ENCODE results near the gene NYAP2.

Gene NYAP2

GRCh38 chr2:225434014-225434413 is 34.5 kb downstream of the NYAP2 start:
- no peak for DNase-seq (ENCODE audit: low read depth in 1 of 2, low spot score in 1 of 2)

GRCh38 chr2:225437319-225437718 is 37.8 kb downstream of the NYAP2 start:
- Histone ChIP-seq H3K27ac (replicated peaks) (no peak overlapping the region), H3K4me3 (replicated peaks; ENCODE audit: insufficient read depth, low read length) (no peak overlapping the region), H3K27me3 (ENCODE audit: insufficient read depth, poor library complexity, severe bottlenecking) (no peaks in the 10 kb centered on the region)
- TF ChIP-seq SPI1 (IDR thresholded peaks at IDR 0.05; ENCODE audit: borderline replicate concordance, low read depth) (no peak), POLR2AphosphoS5 (IDR thresholded peaks at IDR 0.05; ENCODE audit: low read depth) (no peak), GABPA (IDR thresholded peaks at IDR 0.05; ENCODE audit: low read depth) (no peak)
- TF ChIP-seq, protein P1, sequence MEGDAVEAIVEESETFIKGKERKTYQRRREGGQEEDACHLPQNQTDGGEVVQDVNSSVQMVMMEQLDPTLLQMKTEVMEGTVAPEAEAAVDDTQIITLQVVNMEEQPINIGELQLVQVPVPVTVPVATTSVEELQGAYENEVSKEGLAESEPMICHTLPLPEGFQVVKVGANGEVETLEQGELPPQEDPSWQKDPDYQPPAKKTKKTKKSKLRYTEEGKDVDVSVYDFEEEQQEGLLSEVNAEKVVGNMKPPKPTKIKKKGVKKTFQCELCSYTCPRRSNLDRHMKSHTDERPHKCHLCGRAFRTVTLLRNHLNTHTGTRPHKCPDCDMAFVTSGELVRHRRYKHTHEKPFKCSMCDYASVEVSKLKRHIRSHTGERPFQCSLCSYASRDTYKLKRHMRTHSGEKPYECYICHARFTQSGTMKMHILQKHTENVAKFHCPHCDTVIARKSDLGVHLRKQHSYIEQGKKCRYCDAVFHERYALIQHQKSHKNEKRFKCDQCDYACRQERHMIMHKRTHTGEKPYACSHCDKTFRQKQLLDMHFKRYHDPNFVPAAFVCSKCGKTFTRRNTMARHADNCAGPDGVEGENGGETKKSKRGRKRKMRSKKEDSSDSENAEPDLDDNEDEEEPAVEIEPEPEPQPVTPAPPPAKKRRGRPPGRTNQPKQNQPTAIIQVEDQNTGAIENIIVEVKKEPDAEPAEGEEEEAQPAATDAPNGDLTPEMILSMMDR (IDR thresholded peaks at IDR 0.05; ENCODE audit: insufficient read depth, low read length): no peak
- TF ChIP-seq, protein P2, sequence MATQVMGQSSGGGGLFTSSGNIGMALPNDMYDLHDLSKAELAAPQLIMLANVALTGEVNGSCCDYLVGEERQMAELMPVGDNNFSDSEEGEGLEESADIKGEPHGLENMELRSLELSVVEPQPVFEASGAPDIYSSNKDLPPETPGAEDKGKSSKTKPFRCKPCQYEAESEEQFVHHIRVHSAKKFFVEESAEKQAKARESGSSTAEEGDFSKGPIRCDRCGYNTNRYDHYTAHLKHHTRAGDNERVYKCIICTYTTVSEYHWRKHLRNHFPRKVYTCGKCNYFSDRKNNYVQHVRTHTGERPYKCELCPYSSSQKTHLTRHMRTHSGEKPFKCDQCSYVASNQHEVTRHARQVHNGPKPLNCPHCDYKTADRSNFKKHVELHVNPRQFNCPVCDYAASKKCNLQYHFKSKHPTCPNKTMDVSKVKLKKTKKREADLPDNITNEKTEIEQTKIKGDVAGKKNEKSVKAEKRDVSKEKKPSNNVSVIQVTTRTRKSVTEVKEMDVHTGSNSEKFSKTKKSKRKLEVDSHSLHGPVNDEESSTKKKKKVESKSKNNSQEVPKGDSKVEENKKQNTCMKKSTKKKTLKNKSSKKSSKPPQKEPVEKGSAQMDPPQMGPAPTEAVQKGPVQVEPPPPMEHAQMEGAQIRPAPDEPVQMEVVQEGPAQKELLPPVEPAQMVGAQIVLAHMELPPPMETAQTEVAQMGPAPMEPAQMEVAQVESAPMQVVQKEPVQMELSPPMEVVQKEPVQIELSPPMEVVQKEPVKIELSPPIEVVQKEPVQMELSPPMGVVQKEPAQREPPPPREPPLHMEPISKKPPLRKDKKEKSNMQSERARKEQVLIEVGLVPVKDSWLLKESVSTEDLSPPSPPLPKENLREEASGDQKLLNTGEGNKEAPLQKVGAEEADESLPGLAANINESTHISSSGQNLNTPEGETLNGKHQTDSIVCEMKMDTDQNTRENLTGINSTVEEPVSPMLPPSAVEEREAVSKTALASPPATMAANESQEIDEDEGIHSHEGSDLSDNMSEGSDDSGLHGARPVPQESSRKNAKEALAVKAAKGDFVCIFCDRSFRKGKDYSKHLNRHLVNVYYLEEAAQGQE (IDR thresholded peaks at IDR 0.05; ENCODE audit: insufficient replicate concordance, low read depth): no peak
- no peak for DNase-seq (ENCODE audit: low read depth in 1 of 2, low spot score in 1 of 2)

More at GRCh38 chr2:225434014-225434413, 34.5 kb downstream of the NYAP2 start:
- no peak for TF ChIP-seq GABPA (IDR thresholded peaks at IDR 0.05; ENCODE audit: low read depth)
- TF ChIP-seq POLR2AphosphoS5 (IDR thresholded peaks at IDR 0.05; ENCODE audit: low read depth): no peak
- TF ChIP-seq, protein P2 (IDR thresholded peaks at IDR 0.05; ENCODE audit: insufficient replicate concordance, low read depth): peak; percentile 82
- TF ChIP-seq, protein P1 (IDR thresholded peaks at IDR 0.05; ENCODE audit: insufficient read depth, low read length): no peak
- Histone ChIP-seq H3K4me3 (replicated peaks; ENCODE audit: insufficient read depth, low read length) (no peak overlapping the region), H3K27ac (replicated peaks) (no peak overlapping the region), H3K27me3 (ENCODE audit: insufficient read depth, poor library complexity, severe bottlenecking) (no peaks in the 10 kb centered on the region)

DNA sequence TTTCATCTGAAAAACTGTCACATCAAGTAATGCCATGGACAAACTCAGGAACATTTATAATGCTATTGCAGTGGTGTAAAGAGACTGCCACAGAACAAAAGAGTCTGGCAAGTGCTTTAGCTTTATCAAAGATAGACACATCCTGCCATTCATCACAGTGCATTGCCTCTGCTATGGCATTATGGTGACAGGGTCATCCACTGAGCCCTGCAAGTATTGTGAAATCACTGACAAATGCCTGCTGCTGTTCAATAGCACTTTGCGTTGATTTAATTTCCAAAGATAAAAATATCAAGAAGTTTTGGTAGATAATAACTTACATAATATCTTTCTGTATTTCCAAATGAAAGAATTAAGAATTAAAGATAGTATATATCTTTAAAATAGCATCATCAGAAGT is 38.7 kb downstream of the NYAP2 start:
- Histone ChIP-seq H3K27me3 (ENCODE audit: insufficient read depth, poor library complexity, severe bottlenecking) (no peaks in the 10 kb centered on the region), H3K27ac (replicated peaks) (no peak overlapping the region), H3K4me3 (replicated peaks; ENCODE audit: insufficient read depth, low read length) (no peak overlapping the region)
- DNase-seq (ENCODE audit: low read depth in 1 of 2, low spot score in 1 of 2): no peak
- TF ChIP-seq GABPA (IDR thresholded peaks at IDR 0.05; ENCODE audit: low read depth): no peak
- TF ChIP-seq, protein P1 (IDR thresholded peaks at IDR 0.05; ENCODE audit: insufficient read depth, low read length): no peak

GRCh38 chr2:225452677-225453076 is 53.2 kb downstream of the NYAP2 start:
- Histone ChIP-seq H3K4me3 (replicated peaks; ENCODE audit: insufficient read depth, low read length) (no peak overlapping the region), H3K27ac (replicated peaks) (no peak overlapping the region), H3K27me3 (ENCODE audit: insufficient read depth, poor library complexity, severe bottlenecking) (no peaks in the 10 kb centered on the region)
- TF ChIP-seq SPI1 (IDR thresholded peaks at IDR 0.05; ENCODE audit: borderline replicate concordance, low read depth): no peak
- TF ChIP-seq, protein P1 (IDR thresholded peaks at IDR 0.05; ENCODE audit: insufficient read depth, low read length): no peak
- TF ChIP-seq, protein P2 (IDR thresholded peaks at IDR 0.05; ENCODE audit: insufficient replicate concordance, low read depth): no peak
- no peak for TF ChIP-seq POLR2AphosphoS5 (IDR thresholded peaks at IDR 0.05; ENCODE audit: low read depth)
- TF ChIP-seq GABPA (IDR thresholded peaks at IDR 0.05; ENCODE audit: low read depth): no peak
- DNase-seq (ENCODE audit: low read depth in 1 of 2, low spot score in 1 of 2): no peak

Data from HL-60 (cell line).